GM04504 (cell line): Measurements from ENCODE around the gene URB1.
"Not testable (repeated sequence)": the region's sequence is repeated elsewhere in the genome, so short reads cannot be mapped to it uniquely, and the experiment has no call there.

Source experiments
- DNase-seq: peaks from one replicate; pipeline ENCODE4 v3.0.0-alpha.2; 2012; ENCODE audit warnings: low read depth

URB1 gene, protein sequence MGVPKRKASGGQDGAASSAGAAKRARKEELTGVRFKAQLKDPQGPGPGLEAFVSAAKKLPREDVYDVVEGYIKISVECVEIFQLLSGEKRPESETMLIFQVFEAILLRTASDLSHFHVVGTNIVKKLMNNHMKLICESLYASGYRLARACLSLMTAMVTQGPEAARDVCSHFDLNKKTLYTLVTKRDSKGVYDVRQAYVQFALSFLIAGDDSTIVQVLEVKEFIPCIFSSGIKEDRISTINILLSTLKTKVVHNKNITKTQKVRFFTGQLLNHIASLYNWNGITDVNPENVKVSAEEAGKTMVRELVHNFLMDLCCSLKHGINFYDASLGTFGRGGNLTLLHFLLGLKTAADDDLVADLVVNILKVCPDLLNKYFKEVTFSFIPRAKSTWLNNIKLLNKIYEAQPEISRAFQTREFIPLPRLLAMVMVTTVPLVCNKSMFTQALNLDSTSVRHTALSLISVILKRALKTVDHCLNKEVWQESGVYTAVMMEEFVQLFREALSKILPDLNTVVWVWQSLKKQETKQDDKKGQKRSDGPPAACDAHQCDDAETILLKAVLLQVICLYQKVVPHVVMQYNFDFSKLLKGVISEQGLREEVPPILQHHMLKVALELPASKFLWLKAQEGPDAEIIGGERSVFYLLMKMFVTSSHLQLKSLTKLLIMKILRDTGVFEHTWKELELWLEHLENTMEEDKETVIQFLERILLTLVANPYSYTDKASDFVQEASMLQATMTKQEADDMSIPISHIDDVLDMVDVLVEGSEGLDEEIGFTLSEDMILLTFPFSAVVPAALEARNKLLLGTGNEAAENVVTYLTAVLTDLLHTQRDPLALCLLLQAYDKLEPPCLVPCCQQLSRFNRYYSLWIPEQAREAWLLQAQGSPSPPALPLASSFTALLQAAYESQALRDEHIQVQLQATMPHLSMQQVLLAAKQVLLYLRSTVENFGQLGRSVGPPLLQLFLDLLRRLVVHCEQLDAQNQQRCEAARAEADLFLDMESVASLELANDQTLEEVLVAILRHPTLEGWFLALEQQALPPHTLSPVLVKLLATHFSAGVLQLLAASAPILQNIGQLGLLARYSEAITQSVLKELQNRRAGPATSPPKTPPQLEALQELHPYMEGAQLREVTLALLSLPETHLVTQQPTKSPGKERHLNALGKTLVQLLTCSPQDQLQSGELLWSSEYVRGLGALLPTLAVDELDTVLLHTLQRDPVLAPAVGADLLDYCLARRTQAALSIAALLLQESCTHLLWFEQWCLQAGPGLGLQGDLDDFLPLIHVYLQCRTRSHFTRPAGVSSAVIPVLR (N-terminal part only)

DNA sequence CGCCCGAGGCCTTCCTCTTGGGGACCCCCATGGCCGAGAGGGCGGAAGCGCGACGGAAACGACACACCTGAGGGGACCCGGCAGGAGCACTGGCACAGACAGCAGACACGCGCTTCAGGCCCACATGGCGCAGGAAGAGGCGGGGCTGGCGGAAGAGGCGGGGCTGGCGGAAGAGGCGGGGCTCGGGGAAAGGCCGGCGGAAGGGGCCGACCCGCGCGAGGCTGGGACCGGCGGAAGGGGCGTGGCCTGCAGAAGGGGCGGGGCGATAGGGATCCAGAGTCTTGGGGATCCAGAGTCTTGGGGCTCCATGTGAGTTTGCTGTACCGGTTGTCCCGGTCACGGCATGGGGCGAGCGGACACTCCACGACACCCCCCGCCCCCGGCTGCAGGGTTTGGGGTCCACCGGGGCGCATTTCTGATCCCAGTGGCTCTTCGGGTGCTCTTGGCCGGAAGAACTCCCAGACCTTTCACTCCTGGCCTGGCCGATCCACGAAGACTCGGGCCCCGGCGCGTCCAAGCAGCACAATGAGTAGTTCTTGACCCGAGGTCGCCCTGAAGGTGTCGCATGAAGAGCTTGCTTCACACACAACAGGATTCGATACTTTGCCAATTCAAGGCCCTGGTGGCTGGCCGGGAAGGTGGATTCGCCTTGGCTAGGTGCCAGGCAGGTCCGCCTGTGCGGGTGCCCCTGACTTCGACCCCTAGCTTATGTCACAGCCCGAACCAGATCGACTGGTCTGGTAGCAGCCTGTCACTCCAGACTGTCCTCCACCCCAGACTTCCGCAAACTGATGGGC is at the start of gene URB1:
Gene URB1, minus strand, starts transcription at position 133 of the 797 bp plus-strand sequence. Its CDS starts 102 bp downstream, at position 31.
- peak; percentile 60 for DNase-seq

DNA sequence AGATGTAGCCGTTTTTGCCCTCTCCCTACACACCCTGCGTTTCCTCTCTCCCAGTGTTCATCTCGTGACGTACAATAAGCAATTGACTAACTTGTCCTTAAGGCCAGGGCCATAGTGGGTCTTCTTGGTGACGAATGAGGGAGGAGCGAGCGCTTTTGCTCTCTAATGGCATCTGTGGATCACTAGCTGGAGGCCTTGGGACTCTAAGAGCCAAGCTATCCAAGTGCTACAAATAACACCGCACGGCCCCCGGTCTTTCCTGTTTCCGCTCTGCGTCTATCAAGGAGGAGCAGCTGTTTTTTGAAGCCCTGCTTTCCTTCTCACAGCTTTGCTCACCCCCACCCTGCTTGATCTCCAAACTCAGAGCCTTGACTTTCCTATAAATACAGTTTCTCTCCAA is 44.9 kb upstream of the URB1 start:
- no peak for DNase-seq

DNA sequence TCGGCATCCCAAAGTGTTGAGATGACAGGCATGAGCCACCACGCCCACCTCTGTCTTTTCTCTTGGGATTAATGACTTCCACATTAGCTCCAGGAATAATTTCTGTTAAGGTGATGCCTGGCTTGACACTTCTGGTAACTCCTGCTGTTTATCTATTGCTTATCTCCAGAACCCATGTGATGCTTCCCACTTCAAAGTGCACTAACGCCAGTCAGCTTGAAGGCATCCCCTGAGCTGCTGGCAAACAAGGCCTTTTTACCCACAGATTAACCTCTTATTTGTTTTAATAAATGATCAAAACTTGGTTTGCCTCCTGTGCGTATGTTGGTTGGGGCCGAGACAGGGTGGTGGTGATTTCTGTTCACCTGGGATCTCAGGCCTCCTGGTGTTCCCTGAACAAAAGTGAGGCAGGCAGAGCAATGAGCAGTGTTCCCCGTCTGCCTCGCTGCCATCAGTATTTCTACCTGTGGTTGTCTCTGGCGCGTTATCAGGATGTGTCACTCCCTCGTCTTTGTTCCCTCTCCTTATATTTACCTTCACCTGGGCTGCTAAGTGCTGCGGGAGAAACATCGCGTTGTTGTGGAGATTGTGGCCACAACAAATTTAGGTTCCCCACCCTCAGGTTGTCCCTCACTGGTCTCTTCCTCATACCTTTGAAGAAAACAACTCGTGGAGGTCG is 40.3 kb upstream of the URB1 start:
- DNase-seq, result not testable (repeated sequence)

DNA sequence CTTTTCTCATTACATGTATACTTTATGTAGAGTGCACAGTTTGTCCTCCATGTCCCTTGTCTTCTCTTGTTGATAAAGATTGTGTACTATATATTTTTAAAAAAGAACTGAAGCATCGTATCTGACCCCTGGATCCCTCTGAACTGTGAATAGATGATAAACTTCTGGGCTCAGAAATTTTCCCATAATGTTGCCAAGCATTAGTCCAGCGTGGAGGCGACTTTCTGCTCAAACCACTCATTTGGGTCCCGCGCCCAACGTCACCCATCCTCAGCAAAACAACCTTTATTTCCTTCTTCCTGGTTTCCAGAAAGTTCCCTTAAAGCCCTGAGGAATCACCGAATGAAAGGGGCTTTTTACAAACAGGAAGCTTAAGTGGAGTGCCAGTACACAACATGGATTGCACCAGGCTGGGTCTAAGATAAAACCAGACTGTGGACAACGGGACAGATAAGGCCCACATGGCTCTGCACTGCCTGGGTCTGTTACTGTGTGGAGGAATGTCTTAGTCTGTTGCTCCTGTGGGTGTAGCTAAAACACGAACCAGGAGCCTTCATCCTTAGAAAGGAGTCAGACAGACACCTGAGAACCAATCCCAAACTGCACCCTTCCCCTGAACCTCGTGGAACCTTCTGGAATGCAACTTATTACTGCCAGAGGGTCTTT is 35.3 kb upstream of the URB1 start:
- no peak for DNase-seq

DNA sequence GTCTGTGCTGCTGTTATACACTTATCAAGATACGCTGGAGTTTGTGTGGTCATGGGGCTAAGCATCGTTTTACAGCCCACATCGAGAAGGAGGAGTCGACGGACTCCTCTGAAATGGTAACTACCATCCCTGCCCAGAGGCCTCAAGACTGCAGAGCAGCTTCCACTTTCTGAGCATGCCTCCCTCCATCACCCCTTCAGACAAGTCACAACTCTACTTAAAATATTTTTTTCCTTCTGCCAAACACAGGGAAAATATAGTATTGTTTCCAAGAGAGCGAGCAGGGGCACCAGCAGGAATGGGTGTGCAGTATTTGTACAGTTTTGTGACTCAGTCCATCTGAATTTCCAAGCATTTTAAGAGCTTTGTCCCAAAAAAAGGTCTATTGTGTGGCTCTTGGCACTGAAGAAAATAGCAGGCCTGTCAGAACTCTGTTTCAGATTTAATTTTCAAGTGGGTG is 33.8 kb upstream of the URB1 start:
- no peak for DNase-seq

DNA sequence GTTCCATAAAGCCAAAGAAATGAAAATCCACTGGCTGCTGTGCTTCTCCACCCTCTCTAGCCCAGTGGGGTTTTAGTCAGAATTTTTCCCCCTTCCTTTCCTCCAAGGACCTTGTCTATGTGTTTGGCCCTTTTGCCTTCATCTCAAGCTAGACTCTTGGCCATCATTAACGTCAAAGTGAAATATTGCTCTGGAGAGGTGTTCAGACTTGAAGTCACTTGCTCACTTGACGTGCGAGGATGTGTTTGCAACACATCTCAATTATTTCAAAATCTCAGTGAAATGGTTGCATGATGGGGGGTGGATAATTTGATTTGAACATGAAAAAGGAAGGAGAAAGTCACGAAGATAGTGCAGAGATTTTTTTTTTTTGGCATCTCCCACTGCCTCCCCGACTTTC is 33.3 kb upstream of the URB1 start:
- no peak for DNase-seq

DNA sequence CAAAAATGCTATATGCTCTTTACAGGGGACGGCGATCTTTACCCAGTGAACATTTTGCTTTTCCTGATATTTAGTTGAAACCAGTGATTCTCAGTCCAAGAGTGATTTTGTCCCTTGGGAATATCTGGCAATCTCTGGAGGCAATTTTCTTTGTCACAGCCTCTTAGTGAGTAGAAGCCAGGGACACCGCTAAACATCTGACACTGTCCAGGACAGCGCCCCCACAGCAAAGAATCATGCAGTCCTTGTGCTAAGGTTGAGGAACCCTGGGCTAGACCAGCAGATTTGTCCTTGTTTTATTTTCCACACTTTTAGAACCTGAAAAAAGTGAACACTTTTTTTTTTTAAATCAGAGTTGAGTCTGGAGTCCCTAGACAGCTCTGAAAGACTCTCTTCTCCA is 32.8 kb upstream of the URB1 start:
- DNase-seq, result no peak

DNA sequence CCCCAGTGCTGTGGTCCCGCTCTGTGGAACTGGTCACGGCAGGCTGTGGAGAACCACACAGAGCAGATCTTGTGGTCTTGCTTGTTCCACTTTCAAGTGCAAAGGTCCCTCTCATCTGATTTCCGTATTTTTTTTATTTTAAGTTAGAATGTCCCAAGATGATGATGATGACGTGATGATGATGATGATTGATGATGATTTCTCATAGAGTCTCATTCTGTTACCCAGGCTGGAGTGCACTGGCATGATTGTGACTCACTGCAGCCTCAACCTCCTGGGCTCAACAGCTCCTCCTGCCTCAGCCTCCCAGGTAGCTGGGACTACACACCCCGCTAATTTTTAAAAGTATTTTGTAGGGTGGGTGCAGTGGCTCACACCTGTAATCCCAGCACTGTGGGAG is 31.9 kb upstream of the URB1 start:
- DNase-seq, result no peak

DNA sequence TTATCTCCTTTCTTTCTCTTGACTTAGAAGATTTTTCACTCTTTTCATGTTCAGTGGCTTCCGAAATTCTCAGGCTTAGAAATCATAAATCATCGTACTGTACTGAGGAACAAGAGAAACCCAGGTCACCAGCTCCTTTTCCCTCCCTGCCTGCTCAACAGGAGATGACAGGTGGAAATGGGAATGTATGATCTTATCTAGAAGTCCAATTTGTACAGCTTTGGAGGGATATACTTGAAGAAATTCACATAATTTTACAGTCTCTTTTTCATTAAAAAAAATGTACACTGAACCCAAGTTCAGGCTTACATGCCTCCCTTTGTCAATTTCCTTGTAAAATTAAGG is 31.4 kb upstream of the URB1 start:
- no peak for DNase-seq

DNA sequence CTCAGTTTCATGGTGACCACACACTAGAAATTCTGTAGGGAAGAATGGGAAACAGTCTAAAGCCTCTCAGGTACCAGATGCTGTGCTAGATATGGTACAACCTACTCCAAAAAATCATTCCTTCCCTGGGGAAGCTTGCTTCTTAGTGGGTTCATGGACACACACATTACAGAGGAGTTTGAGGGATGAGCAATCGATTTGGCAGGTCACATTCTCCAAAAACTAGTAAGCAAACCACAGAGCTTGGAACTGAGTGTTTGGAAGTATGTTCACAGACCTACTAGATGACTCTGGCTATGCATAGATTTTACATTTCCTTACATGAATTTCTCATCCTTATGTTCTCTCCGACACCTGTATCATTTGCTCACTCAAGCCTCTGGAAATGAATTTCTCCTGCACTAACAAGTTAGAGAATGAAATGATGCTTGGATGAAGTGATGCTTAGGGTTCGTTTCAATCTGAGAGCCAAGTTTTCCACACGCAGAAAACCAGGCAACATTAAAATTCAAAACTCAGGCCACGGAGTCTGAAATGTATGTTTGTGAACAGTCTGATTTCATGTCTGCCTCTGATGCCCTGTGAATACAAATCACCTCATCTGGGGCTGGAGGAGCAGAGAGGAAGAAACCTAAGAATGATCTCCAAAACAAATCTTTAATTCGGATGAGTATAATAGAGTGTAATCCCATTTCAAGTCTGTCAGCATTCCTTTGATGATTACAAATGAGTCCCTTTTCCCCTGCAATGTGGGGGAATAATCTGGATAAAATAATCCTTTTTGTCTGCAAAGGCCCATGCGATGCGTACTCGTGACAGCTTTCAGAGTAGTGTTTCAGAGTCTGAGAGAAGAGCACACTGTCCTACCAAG is 30.7 kb upstream of the URB1 start:
- DNase-seq, result peak; percentile 77

DNA sequence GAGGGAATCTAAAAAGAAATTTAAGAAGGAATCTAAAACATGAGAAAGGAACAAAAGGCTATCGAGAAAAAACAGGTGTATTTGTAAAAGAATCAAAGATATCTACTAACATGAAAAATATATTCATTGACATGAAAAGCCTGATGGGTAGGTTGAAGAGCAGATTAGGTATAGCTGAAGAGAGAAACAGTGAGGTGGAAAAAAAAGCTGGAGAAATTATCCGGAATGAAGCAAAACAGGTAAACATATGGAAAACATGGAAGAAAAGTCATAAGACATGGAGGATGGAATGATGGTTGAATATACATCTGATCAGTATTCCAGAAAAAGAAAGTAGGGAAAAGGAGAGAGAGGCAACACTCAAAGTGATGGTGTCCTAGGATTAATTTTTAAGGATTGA is 29.3 kb upstream of the URB1 start:
- no peak for DNase-seq

DNA sequence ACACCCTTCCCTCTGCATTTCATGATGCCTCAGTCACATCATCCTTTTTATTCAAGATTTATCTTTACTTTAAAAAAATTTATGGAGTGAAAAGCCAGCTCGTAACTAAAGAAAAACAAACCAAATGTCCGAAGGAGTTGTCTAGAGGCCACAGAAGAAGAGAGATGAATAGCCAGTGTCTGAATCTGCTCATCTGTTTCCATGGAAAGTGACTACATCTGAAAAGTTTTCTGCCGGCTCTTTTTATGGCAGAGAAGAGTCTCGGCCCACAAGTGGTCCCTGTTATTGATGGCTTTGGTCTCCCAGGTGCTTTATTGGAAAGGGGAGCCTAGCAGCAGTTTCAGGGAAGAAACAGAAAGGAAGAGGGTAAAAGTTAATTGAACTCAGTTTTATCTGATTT is 25.3 kb upstream of the URB1 start:
- no peak for DNase-seq

DNA sequence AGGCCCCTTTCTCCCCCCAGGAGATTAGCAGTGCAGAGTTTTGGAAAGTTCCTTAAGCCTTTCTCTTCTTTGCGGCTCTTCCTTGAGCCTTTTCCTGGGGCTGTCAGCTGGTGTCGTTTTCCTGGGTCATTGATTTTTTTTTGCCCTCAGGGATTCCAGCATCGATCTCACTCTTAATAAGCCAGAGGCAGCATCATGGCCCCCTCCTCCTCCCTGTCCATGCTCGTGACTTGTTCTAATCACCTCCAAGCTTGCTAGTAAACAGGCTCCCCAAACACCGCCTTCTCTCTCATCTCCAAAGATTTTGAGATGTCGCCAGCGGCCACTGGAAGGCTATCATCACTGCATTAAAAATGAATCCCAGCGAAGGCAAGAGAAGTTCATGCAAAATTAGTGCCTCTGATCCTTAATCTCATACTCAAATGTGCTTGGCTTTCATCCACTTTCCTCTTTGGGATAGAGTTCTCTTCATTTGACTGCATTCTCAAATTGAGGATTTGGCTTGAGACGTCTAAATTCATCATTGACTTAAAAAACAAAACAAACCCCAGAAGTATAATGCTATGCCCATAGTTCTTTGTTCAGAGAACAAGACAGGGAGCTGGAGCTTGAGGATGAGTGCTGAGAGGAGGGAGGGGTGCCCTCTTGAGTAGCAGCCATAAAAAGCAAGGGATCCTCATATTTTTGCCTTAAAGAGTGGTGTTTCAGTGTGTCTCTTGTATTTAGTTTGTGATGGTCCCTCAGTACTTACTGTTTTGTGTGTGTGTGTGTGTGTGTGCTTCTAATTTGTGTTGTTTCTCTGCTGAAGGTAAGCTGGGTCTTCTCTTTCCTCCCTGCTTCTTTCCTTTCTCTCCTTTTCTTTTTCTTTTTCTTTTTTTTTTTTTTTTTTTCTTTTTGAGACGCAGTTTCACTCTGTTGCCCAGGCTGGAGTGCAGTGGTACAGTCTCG is 22.9 kb upstream of the URB1 start:
- DNase-seq, result no peak

DNA sequence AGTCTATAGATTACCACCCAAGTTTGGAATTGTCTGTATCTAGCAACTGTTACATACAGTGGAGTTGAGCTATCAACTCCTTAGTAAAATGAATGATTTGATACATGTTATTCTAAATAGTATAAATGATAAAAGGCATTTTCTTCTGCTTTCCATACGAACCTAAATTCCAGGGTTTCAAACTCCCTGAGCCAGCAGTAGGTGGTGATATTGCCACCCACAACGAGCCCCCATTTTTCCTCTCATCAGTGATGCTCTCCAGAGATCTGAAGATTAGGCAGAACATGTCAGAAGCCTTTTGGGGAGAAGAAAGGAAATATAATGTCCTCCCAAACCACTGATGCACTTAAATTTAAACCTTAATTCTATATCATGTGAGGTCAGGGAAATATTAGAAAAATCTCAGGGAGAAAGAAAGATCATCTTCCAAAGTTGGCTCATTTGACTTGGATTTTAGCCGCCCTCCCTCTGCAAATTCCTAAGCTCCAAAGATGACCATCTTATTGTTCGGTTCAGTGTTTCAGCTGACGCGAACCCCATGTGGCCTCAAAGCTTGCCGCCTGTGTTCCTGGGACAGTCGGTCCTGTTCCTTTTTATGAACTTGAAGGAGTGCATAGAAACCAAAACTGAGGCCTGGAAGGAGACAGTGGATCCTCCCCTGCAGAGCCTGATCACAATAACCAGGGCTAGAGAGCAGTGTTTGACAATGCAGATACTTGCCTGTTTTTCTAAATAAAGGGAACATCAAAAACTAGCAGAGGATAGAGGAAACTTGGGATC is 22.0 kb upstream of the URB1 start:
- no peak for DNase-seq

DNA sequence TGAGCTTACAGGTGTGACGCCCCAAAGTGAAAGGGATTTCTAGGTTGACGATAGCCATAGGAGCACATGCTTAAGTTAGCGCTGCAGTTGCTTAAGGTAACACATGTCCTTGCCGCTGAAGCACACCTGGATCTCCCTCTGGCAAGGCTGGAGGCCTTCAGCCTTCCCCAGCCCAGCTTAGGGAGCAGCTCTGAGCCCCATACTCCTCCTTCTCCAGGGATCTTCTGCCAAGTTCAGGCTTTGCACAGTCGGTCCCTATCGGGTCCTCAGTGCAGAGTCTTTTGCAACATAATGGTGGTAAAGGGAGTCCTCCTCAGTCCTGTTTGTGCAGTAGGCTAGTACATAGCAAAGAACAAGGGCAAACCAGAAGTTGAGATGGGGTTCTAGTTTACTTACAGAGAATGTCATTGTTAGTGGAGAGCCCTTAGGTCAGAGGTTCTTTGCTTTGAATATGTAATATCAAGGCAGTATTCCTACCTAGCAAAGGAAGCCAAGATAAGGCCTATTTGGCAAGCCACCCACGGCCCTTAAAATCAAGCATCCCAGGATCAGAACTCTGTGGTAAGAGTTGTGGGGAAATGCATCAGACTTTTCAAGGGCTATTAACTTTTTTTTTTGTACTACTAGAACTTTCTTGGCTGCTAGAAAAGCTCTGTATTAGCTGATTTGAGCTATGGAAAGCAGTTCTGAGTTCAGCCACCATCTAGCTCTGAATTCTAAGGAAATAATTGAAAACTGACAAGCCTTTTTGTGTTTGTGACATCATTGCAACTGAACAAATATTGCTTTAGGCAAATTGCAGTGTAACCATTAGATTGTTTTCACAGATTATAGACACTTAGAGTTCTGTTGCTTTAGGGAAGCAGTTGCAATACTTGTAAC is 21.1 kb upstream of the URB1 start:
- no peak for DNase-seq

DNA sequence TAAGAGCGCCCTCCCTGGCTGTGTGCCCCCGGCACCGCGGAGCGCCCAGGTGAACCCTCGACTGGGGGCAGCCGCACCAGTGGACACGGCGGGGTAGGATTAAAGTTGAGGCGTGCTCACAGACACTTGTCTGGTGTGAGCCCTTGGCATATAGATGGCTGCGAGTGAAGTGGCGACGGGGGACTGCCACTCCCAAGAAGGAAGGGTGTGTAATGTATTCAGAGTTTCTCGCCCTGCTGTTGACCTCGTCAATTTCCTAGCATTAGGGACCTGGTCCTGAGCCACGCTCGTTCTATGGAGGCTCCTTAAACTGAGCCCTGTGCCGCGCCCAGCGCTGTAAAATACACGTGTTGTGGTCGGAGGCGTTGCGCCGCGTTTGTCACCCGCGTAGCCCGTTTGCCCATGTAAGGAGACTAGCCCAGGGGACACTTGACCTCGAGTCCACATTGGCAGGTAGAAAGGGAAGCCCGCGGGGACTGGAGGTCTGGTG is 20.2 kb upstream of the URB1 start:
- no peak for DNase-seq
